NCI-H1092 (cell line): Measurements from ENCODE around the gene THY1.
A peak's percentile ranks its signal among the peaks of the same experiment; 100 is the strongest.
"Not testable (repeated sequence)": the region's sequence is repeated elsewhere in the genome, so short reads cannot be mapped to it uniquely, and the experiment has no call there.

Source experiments
- DNase-seq: peaks from one replicate; lab custom pipeline; 2025; lab: John Stamatoyannopoulos, UW

Gene THY1

GRCh38 chr11:119445850-119446249, 22.9 kb upstream of the THY1 start:
- no peak for DNase-seq

GRCh38 chr11:119445379-119445778, 22.4 kb upstream of the THY1 start:
- no peak for DNase-seq

- DNase-seq = no peak
Observed at GRCh38 chr11:119441898-119442243, 18.9 kb upstream of the THY1 start.

- no peak for DNase-seq
Observed at GRCh38 chr11:119438599-119438998, 15.6 kb upstream of the THY1 start.

- not testable (repeated sequence) for DNase-seq
Observed at GRCh38 chr11:119437521-119437920, 14.5 kb upstream of the THY1 start.

GRCh38 chr11:119436711-119437110, 13.7 kb upstream of the THY1 start:
- no peak for DNase-seq

- DNase-seq = no peak
Observed at GRCh38 chr11:119436093-119436492, 13.1 kb upstream of the THY1 start.

GRCh38 chr11:119434591-119435330, 11.8 kb upstream of the THY1 start:
- no peak for DNase-seq

- DNase-seq = no peak
Observed at GRCh38 chr11:119433358-119433725, 10.4 kb upstream of the THY1 start.

GRCh38 chr11:119432484-119433357, 9.7 kb upstream of the THY1 start:
- no peak for DNase-seq

GRCh38 chr11:119431523-119431922, 8.6 kb upstream of the THY1 start:
- no peak for DNase-seq

GRCh38 chr11:119427279-119427678, 4.3 kb upstream of the THY1 start:
- no peak for DNase-seq

- no peak for DNase-seq
Observed at GRCh38 chr11:119426142-119426541, 3.2 kb upstream of the THY1 start.

- no peak for DNase-seq
Observed at GRCh38 chr11:119424775-119425174, 1.8 kb upstream of the THY1 start.

- no peak for DNase-seq
Observed at GRCh38 chr11:119424276-119424675, 1.3 kb upstream of the THY1 start.

- no peak for DNase-seq
Observed at GRCh38 chr11:119423509-119424254, 710 bp upstream of the THY1 start.

GRCh38 chr11:119421941-119422808, 797 bp downstream of the THY1 start:
- peak; percentile 47 for DNase-seq

GRCh38 chr11:119421351-119421750, 1.6 kb downstream of the THY1 start:
- no peak for DNase-seq

- DNase-seq = no peak
Observed at GRCh38 chr11:119420631-119421030, 2.3 kb downstream of the THY1 start.

- DNase-seq = no peak
Observed at GRCh38 chr11:119419834-119420492, 3.0 kb downstream of the THY1 start.

GRCh38 chr11:119419246-119419645, 3.7 kb downstream of the THY1 start:
- no peak for DNase-seq
